Epidermal melanocyte (primary cell): ENCODE data around the gene CYP11A1.

Experiments used
- DNase-seq: peaks from one replicate; pipeline ENCODE4 v3.0.0; 2011; ENCODE audit warnings: low spot score; ENCODE audit not compliant: insufficient read length

The CYP11A1 gene

DNA sequence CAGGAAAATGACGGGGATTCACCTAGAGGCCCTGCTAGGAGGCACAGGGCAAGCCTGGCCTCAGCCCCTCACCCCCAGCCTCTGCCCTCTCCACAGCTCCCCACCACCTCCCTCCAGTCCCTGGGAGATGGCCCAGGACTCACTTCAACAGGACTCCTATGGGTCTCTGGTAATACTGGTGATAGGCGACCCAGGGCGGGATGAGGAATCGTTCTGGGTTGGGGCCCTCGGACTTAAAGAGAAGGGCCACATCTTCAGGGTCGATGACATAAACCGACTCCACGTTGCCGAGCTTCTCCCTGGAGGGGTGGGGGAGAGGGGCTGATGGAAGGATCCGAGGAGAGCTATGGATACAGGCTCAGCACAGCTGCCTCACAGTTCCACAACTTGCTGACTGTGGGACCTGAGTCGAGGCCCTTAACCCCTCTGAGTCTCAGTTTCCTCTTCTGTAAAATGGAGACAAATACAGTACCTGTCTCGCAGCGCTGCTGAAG lies 19.6 kb downstream of the CYP11A1 start:
- no peak for DNase-seq

DNA sequence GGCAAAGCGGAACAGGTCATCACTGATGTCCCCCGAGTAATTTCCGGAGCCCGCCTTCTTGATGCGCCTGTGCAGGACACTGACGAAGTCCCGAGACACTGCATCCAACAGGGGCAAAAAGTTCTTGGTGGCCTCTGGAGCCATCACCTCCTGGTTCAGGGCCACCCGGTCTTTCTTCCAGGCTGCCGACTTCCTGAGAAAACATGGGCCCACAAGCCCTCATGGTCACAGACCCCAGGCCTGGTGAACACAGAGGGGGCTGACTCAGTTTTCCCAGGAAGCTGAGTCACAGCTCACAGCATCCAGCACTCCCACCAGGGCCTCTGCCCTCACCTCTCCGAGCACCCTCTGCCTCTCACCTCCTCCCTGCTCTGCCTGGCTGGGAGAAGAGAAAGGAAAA lies 22.4 kb downstream of the CYP11A1 start:
- DNase-seq, result no peak

DNA sequence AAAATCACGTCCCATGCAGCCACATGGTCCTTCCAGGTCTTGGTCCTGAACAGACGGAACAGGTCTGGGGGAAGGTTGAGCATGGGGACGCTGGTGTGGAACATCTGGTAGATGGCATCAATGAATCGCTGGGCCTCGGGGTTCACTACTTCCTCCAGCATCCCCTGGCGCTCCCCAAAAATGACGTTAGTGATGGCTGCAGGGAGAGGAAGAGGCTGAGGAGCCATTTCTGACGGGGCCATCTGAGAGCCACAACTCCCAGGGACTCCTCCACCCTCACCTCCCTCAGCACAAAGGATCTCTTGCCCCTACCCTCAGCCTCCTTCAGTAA lies 23.7 kb downstream of the CYP11A1 start:
- no peak for DNase-seq

DNA sequence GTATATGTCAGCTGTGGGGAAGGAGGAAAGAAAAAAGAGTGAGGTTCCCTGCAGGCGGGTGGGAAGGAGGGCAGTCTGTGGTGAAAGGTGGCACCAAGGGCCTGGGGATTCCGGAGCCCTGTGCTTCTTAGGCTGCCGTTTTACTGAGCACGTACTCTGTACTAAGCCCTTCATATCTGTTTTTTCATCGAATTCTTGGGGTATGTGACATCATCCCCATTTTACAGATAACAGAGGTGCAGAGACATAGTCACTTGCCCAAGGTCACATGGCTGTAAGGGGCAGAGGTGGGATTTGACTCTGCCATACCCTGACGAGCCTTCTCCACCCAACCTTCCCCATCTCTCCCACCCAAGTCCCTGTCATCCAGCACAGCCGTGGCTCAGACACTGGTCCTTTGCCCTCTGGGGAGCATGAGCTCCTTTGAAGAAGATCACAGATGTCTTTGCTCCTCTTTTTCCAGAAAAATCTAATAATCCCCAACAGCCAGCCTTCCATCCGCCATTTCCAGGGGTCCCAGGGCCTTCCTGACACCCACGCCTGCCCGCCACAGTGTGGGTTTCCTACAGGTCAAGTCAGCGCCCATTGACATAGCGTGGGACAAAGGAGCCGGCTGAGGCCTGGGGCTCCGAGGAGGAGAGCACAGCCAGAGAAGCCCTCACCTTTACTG lies 24.2 kb downstream of the CYP11A1 start:
- DNase-seq, result no peak

DNA sequence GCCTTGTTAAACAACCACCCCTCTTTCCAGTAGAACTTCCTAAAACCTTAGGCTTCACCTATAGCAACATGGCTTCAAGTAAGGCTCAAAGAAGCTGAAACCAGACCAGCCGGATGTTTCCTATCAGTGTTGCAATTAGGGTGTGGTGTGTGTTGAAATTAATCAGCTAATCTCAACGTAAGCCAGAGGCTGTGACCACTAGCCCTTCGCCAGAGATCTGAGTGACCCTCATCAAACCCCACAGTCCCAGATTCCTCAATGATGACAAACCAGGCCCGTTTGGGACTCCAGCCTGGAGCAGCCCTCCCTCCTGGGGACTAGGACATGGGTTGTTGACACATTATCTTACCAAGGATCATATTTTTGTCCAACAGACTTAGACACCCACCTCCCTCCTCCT lies 27.3 kb downstream of the CYP11A1 start:
- no peak for DNase-seq

DNA sequence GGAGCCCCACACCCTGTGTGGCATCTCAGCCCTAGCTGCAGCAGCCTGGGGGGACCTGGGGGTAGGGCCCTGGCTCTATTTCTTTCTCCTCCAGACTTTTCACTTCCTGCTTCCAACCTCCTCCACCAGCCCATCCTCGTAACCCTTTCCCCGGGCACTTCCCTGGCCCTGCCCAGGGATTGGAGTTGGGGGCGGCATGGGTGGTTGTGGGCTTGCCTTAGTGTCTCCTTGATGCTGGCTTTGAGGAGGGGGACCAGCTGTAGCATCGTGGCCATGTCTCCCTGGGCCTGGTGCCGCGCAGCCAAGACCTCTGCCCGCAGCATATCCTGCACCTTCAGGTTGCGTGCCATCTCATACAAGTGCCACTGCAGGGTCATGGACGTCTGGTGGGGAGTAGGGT lies 28.1 kb downstream of the CYP11A1 start:
- no peak for DNase-seq

DNA sequence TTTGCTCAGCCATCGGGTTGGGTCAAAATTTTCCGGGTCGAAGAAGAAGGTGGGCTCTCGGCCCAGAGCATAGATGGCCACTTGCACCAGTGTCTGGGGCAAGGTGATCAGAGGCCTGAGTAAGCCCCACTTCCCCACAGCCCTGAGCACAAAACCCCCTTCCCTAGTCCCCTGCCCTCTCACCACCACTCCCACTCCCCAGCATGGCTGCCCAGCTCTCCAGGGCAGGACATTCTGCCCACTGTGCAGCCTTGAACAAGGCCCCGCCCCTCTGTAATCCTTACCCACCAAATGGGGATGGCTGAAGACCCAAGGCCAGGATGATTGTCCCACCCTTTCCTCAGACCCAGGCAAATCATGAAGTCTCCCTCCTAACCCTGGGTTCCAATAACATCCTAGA lies 28.8 kb downstream of the CYP11A1 start:
- no peak for DNase-seq

DNA sequence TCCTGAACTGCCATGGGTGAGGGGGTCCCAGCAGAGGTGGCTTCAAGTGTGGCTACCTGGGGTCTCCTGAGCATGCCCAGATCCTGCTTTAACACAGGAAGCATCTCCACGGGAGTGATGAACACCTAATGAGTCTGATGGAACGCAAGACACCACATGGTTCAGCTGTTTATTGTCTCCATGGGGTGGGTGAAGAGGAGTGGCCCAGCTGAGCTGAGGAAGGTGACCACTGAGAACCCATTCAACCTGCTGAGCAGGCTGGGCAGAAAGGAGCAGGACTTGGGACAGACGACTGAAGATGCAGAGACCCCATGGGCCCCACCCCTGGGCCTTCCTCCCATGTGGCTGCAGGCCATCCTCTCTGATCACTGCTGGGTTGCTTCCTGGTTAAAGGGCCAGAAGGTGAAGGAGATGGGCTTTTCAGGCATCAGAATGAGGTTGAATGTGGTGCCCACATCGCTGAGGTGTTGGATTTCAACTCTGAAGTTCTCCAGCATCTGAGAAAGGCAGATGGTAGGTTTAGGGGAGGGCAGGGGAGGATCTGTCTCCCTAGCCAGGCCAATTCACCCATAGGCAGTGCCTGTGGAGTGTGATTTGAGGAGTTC lies 29.7 kb downstream of the CYP11A1 start:
- no peak for DNase-seq

DNA sequence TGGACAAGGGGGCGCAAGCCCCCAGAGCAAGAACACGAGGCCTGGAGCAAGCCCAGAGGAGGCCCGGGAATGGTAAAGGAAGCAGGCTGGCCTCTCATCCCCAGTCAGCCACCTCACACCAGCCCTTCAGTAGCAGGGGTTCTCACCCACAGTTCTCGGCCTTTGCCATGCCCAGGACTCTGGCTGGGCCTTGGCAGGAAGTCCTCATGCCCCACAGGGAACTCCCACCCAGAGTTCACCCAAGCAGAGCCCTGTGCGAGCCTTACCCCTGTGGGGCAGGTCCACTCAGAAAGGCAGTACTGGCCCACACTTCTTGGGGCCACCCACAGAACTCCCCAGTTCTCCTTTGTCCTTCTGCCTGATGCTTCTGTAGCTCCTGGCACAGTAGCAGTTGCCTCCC lies 30.3 kb downstream of the CYP11A1 start:
- DNase-seq, result no peak

DNA sequence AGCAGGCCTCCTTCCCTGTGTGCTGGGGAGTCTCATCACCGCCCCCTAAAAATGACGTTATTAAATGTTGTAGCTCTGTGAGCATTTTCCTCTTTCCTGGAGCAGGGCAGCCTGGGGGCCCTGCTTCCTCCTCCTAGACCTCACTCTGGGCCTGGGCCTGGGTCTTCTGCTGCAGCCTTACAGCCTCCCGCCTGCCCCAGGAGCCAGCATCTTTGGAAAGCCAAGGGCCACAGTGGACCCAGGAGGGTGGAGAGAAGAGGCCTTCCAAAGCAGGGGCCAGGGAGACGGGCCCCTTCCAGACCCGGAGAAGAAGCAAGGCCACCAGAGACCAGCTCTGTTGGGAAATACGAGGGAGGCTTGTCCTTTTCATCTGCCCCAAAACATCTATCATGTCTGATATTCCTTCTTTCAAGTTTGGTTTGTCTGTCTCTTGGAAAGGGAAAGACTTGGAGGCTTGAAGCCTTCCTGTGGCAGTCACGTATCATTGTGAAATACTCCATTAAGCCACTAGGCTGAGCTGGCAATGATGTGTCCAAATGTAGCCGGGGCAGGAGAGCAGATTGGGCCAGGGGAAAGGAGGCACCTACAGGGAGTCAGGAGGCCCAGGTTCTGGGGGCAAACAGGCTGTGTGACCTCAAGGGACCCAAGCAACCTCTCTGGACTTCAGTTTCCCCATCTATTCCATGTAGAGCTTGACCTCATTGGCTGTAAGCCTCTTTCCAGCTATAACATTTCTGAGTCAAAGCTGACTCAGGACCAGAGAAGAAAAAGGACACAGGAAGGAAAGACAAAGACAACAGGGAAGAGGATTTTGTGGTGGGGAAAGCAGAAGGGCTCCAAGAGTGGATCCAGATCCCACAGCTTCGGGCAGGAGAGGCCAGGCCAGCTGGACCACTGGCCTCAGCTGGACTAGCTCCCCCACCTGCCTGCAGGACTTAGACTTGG lies 31.1 kb downstream of the CYP11A1 start:
- no peak for DNase-seq

DNA sequence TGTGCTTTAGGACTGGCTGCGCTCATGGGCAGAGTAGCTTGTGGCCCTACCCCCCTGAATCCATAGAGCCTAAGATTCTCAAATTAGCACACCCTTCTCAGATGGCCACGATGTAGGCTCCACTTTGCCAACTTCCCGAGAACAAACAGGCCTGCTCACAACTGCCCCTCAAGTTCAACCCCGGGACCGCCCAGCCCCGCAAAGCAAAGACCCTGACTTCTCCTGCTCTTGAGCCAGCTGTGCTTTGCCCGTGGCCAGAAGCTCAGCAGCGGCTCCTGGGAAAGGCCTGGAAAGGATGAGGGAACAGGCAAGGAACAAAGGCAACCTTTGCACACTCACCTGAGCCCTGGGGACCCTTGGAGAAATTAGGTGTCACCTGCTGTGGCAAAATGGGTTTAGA lies 32.0 kb downstream of the CYP11A1 start:
- DNase-seq, result no peak

DNA sequence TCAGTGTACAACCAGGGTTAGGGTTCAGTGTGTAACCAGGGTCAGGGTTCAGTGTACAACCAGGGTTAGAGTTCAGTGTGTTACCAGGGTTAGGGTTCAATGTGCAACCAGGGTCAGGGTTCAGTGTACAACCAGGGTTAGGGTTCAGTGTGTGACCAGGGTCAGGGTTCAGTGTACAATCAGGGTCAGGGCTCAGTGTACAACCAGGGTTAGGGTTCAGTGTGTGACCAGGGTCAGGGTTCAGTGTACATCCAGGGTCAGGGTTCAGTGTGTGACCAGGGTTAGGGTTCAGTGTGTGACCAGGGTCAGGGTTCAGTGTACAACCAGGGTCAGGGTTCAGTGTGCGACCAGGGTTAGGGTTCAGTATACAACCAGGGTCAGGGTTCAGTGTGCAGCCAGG lies 33.3 kb downstream of the CYP11A1 start:
- no peak for DNase-seq

DNA sequence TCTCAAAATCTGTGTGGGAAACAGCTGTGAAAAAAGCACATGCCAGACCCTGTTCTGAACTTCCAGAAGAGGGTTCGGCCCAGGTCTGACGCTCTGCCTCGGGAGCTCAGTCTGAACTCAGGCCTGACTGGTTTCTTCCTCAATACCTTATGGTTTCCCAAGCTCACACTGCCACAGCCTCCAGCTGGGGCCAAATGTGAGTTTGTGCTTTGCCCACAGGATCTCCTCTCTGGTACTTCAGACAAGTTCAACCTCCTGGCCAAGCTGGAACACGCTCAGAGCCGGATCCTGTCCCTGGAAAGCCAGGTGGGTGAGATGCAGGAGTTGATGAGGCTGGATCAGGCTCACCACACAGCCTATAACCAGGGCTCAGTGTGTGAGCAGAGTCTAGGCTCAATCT lies 33.8 kb downstream of the CYP11A1 start:
- no peak for DNase-seq

DNA sequence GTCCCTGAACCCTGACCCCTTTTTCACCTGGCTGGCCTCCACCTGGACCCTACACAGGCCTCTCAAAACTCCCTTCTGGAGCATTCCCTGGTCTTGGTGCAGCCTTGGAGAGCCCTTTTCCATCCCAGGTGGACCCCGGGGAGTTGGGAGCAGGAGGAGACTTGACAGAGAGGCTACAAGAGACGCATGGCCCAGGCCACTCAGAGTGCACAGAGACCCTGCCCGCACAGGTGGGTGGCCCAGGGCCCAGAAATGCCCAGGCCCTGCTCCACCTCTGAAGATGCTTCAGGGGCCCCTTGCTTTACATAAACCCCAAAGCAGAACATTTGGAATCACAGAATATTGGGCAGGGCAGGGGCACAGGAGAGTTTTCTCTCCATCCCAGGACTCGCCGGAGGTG lies 34.4 kb downstream of the CYP11A1 start:
- no peak for DNase-seq

DNA sequence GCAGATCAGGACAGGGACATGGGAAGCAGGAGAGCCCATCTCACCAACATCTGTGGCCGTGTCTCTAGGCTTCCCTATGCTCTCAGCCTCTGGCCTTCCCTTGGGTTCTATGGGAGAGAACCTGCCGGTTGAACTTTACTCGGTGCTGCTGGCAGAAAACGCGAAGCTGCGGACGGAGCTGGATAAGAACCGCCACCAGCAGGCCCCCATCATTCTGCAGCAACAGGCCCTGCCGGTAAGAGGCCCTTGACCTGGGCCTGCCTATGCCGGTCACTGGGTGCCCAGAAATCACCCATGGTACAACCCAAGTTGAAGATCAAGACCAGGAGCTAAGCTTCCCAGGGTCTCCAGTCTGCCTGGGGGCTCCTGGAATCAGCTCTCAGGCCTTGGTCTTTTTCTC lies 34.8 kb downstream of the CYP11A1 start:
- no peak for DNase-seq

DNA sequence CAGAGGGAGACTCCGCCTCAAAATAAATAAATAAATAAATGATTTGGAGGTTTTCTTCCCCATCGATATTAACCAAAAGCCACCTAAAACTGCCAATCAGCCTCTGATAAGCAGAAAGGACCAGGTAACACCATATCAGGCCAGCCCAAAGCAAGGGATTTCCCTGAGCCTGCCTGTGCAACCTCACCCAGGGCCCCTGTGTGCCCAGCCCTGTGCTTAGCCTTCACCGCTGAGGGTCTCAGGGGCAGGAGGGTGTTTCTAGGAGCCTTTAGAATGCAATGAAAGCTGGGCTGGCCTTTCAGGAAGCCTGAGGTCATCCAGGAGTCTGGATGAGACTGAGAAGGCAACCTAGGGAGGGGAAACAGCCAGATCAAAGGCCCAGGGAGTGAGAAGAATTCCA lies 35.4 kb downstream of the CYP11A1 start:
- no peak for DNase-seq

DNA sequence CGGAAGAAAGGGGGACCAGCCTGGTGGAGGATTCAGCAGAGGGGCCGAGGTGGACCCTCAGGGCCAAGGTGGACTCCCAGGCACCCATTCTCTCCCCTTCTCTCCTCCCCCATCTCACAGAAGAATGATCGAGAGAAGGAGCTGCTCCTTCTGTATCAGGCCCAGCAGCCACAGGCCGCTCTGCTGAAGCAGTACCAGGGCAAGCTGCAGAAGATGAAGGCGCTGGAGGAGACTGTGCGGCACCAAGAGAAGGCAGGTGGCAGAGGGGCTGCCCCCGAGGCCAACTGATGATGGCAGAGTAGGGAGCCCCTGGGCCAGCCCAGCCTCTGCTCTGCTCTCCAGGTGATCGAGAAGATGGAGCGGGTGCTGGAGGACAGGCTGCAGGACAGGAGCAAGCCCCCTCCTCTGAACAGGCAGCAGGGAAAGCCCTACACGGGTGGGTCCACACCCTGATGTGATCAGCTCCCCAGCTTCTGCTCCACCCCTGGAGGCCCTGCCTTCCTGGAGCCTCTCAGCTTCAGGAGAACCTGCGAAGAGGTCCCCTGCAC lies 36.5 kb downstream of the CYP11A1 start:
- no peak for DNase-seq

DNA sequence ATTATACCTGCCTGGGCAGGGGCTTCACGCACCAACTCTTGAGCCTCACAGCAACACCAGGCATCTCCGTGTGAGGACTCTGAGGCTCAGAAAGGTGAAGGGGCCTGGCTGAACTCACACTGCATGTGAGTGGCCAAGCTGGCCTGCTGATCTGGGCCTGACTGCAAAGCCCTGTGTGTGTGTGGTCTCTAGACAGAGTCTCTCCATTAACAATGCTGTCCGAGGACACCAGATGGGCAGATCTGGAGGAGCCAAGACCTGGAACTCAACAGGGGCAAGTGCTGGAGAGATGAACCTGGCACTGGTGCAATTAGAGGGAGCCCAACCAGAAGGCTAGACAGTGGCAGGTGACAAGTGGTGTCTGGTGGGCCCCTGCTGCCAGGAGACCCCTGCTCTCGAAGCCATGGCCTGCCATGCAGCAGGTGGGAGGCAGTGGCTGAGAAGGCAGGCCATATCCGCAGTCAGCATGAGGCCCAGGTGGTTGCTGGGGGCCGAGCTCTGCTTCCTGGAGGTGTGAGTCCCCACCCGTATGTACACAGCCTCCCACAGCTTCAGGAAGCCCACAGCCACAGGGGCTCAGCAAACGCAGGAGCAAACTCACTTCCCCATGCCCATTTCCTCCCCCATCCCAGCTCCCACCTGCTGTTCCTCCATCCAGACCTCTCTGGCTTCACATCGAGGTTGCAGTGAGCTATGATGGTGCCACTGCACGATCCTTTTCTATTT lies 39.0 kb downstream of the CYP11A1 start:
- DNase-seq, result no peak

DNA sequence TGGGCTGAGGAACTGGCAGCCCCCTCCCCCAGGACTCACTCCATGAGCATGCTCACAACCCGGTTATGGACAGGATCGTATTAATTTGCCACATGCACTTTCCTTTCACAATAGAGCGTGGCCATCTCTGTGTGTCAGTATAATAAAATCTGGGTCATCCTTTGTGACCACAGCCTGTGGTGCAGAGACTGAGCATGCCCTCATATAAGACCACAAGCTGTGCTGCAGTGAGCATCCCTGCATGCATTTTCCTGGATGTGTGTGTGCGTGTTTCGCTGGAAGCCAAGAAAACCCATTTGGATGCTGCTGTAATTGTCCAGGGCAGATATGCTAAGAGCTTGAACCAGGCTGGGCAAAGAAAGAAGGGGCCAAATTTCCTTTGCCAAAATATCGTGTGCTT lies 39.7 kb downstream of the CYP11A1 start:
- no peak for DNase-seq

DNA sequence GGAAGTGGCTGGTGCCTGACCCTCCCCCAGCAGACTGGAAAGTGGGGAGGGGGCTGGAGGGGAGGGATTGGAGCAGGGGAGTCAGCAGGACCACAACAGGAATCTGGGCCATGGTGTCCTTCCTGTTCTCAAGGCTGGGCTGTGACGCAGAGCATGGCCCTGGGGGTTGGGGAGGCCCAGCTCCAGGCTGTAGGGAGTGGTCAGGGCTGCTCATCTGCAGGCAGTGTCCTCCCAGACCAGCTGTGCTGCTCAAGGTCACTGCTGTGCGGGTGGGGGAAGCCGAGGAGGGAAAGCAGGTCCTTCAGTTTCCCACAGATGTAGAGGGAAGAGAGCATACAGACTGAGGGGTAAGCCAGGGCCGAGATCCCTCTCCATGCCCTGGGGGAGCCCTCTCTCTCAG lies 40.7 kb downstream of the CYP11A1 start:
- DNase-seq, result no peak

DNA sequence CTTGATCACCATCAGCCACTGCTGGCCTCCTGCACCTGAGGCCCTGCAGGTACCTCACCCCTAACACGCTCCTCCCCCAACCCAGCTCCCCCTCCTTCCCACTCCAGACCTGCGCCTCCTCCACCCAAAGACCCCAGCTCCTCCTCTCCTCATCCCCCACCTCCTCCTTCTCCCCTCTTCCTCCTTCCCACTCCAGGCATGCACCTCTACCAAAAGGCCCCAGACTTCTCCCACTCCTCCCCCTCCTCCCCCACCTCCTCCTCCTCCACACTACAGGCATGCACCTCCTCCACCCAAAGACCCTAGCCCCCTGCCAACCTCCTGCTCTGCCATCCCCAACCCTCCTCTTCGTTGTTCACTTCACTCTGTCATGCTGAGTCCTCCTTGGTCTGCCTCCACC lies 42.7 kb downstream of the CYP11A1 start:
- no peak for DNase-seq
